ENCODE measurements around the gene ADIPOQ. TPM values are rescaled to one million over a fixed set of nuclear protein-coding genes. Genes with fewer than 3 reads are reported as not detected.

The ADIPOQ gene
- total RNA-seq, 1 experiment from 2014 or later = not detected

- H3K27ac Mint-ChIP-seq = no peak overlapping the region
- Histone ChIP-seq H3K9ac (ENCODE audit: extremely low read depth, insufficient read length, low read length) (no peak overlapping the region), H3K23me2 (ENCODE audit: insufficient read length, low read depth, low read length, poor library complexity, severe bottlenecking) (no peaks in the 10 kb centered on the region), H3K4me1 (ENCODE audit: insufficient read depth, low read length) (no peaks in the 10 kb centered on the region; the same call in 1 of the 2 replicates), H3K4ac (ENCODE audit: low read depth, low read length) (no peak overlapping the region), H2BK20ac (ENCODE audit: low read depth, low read length, poor library complexity, severe bottlenecking) (no peak overlapping the region), H3K4me2 (ENCODE audit: insufficient read depth, insufficient read length, low read length) (no peak overlapping the region), H3K14ac (ENCODE audit: insufficient read depth, low read length) (no peak overlapping the region), H3K27me3 (ENCODE audit: insufficient read depth, low read length) (no peaks in the 10 kb centered on the region), H3K79me2 (ENCODE audit: insufficient read depth, low read length) (no peaks in the 10 kb centered on the region), H4K91ac (ENCODE audit: insufficient read length, low read depth, low read length) (no peak overlapping the region), H3K56ac (ENCODE audit: insufficient read length, low read depth, low read length) (no peak overlapping the region), H3K9me3 (ENCODE audit: control insufficient read depth, low read depth, low read length) (no peaks in the 10 kb centered on the region), H3K79me1 (ENCODE audit: insufficient read depth, low read depth, low read length, poor library complexity, severe bottlenecking) (no peaks in the 10 kb centered on the region), H2AK5ac (ENCODE audit: insufficient read length, low read length) (no peak overlapping the region), H4K8ac (replicated peaks; ENCODE audit: insufficient read length, low read depth, low read length) (no peak overlapping the region), H4K20me1 (ENCODE audit: control insufficient read depth, insufficient read depth, insufficient read length) (no peaks in the 10 kb centered on the region), H3K23ac (ENCODE audit: insufficient read length, low read depth, low read length) (no peak overlapping the region), H4K5ac (ENCODE audit: insufficient read length, low read depth, low read length) (no peak overlapping the region), H2BK5ac (ENCODE audit: insufficient read length, low read length) (no peak overlapping the region), H3T11ph (ENCODE audit: low read length) (no peak overlapping the region), H2BK15ac (ENCODE audit: low read depth, low read length) (no peak overlapping the region), H3K18ac (ENCODE audit: insufficient read length, low read depth, low read length) (no peak overlapping the region), H3K27ac (ENCODE audit: insufficient read length, low read depth, low read length) (no peak overlapping the region), H2AFZ (ENCODE audit: low read length) (no peak overlapping the region), H2BK120ac (ENCODE audit: low read depth, low read length, poor library complexity, severe bottlenecking) (no peak overlapping the region), H2BK12ac (ENCODE audit: insufficient read length, low read depth, low read length) (no peak overlapping the region)
- TF ChIP-seq CTCF (conservative IDR thresholded peaks at IDR 0.05) = no peak
- no peak for DNase-seq
- peaks cover 18 to 25% of the 10 kb centered on the region in 2 experiments for H3K4me1 Mint-ChIP-seq
- H3K36me3 Mint-ChIP-seq (ENCODE audit: insufficient read depth in 1 of 3, low read depth in 3 of 3) = no peaks in the 10 kb centered on the region
- no peaks in the 10 kb centered on the region for H3K27me3 Mint-ChIP-seq (ENCODE audit: low read depth)
- WGBS (ENCODE audit: extremely low coverage, insufficient read length, low lambda C conversion rate) = no CpG with 5 or more reads among the region's 5 CpGs
- no peaks in the 10 kb centered on the region for H3K9me3 Mint-ChIP-seq
- no peak overlapping the region for H3K4me3 Mint-ChIP-seq
Observed at GRCh38 chr3:186818516-186818915, 24.0 kb upstream of the ADIPOQ start.

Data from H9 (cell line).